GM19324 (cell line): ENCODE results near the gene PLPP7.
"Not testable (repeated sequence)": the region's sequence is repeated elsewhere in the genome, so short reads cannot be mapped to it uniquely, and the experiment has no call there.

ENCODE experiments used
- ATAC-seq: cut with Tn5 transposase; IDR thresholded peaks from one replicate; pipeline ENCODE4 v1.9.1; 2021; ENCODE audit warnings: mild to moderate bottlenecking, moderate library complexity; ENCODE audit not compliant: unreplicated experiment, low FRiP score

PLPP7 gene

DNA sequence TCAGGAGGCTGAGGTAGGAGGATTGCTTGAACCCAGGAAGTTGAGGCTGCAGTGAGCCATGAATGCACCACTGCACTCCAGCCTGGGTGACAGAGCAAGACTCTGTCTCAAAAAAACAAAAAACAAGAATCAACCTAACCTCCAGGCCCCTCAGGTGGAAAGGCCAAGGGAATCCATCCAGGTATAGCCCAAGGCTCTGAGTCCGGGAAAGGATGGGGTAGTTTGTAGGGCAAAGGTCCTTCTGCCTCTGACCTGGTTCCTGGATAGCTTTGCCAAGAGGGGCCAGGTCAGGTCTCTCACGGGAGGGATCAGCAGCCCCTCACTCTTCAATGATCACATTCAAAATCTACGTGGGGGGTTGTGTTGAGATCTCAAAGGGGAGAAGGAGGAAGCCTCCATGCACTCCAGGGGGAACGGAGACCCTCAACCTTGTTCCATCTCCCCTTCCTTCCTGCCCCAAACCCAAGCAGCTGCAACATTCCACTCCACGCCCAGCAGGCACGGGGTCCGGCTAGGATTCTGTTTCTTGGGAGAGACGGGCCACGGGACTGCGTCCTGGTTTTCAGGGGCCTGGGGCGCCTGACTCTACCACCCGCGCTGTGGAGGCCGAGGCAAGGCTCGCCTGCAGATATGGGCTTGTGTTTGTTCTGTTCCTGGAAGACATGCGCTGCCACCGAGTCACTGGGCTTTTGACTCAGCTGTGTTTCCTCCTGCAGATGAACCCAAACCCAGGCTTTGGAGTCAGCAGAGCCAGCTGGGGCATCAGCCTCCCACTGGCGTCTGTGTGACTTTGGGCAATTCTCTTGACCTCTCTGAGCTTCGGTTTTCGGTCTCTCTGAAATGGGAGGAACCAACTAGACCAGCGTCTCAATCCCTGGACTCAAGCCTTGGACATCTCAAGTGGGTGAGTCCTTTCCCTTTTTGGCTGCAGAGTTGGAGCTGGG is 35.5 kb downstream of the PLPP7 start:
- no peak for ATAC-seq

DNA sequence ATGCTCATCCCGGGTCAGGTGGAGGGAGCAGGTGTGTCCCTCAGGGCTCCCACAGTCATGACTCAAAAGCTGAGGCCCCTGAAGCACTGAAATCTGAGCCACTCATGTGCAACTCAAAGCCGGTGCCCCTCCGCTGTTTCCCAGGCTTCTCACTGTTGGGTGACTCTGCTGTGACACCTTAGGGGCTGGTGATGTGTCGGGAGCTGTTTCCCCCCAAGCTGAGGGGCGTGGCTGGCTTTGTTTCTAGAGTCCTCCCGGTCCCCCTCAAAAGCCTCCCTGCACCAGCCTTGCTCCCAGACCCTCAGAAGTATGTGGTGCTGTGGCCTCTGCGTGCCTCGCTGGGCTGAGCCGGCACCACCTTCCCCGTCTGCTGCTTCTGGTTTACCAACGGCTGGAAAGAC is 39.7 kb downstream of the PLPP7 start:
- no peak for ATAC-seq

DNA sequence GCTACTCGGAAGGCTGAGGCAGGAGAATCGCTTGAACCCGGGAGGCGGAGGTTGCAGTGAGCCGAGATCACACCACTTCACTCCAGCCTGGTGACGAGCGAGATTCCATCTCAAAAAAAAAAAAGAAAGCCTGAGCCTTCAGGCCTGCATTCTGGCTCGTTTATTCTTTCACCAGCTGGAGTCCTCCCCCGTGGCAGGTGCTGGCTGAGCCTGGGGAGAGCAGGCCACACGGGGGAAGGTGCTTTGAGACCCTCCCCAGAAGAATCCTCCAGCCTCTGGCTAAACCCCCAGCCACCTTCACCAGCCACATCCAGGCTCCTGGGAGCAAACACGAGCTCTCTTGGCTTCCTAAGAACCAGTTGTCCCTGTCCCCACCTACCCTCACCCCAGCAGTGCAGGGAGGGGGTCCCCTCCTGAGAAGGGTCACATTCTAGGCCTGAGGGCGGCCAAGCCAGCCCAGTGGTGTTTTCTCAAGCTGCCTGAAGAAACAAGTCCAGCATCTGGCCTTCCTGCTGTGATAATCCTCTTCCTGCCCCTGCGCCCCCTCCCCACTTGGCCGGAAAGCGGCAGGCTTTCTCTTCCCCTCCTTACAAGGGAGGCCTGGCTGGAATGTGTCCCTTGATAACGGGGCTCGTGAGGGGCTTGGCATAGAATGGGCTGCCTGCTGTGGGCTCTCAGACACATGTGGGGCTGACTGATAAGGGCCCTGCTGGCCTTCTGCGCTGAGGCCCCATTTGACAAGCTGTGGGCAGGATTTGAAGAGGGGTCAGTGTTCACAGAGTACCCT is 41.5 kb downstream of the PLPP7 start:
- no peak for ATAC-seq

DNA sequence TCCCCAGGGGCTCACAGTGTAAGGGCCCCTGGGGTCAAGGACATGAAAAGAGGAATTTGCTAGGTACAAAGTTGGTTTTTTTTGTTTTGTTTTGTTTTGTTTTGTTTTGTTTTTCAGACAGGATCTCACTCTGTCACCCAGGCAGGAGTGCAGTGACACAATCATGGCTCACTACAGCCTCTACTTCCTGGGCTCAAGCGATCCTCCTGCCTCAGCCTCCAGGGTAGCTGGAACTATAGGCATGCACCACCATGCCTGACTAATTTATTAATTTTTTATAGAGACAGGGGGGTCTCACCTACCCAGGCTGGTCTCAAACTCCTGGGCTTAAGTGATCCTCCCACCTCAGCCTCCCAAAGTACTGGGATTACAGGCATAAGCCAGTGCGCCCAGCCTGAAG is 42.5 kb downstream of the PLPP7 start:
- not testable (repeated sequence) for ATAC-seq

DNA sequence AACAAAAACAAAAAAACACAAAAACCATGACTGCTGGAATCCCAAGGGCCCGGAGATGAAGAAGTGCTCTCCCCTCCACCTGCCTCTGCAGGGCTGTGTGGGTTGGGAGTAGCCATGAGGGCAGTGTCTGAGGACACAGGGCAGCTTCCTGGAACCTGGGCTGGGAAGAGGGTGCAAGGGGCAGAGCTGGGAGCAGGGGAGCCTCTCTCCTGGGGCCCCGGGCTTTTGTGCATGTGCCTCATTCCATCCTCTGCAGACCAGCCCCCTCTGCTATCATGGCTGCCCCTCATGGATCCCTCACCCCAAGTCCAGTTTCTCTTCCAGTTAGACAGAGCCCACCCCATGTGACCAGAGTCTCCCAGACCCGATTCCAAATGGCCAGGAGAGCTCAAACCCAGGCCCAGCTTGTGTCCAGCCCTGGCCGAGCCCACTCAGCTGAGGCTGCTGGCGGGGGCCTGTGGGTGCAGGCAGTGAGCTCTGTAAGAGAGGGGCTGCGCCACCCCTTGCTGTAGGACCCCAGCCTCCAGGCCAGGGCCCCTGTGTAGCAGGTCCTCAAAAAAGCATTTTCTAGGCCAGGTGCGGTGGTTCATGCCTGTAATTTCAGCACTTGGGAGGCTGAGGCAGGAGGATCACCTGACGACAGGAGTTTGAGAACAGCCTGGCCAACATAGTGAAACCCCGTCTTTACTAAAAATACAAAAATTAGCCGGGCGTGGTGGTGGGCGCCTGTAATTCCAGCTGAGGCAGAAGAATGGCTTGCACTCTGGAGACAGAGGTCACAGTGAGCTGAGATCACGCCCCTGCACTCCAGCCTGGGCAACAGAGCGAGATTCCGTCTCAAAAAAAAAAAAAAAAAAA is 44.5 kb downstream of the PLPP7 start:
- ATAC-seq: no peak

DNA sequence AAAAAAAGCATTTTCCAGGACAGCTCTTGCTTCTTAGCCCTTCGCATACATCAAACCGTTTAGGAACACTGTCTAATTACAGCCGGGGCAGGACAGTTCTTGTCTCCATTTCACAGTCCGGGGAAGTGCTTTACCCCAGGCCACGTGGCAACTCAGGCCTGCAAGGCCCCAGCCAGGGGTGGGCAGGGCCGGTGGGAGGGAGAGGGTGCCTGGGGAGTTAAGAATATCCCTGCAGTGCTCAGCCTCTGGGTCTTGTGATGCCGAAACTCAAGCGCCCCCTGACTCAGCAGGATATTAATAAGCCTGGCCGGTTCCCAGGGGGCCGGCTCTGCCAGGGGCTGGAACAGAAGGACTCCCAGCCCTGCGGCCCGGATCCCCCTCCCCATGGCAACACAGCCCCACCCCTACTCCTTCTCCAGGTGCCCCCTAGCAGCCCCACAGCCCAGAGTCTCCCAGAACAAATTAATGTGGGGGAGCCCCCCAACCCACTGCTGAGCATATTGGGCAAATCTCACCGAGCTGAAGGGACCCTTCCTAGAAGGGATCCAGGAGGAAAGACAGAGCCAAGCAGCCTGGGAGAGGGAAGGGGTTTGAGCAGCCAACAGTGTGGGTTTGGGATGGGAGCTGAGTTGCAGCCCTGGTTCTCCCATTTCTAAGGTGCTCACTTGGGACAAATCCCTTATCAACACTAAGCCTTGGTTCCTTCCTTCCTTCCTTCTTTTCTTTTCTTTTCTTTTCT is 45.3 kb downstream of the PLPP7 start:
- no peak for ATAC-seq

DNA sequence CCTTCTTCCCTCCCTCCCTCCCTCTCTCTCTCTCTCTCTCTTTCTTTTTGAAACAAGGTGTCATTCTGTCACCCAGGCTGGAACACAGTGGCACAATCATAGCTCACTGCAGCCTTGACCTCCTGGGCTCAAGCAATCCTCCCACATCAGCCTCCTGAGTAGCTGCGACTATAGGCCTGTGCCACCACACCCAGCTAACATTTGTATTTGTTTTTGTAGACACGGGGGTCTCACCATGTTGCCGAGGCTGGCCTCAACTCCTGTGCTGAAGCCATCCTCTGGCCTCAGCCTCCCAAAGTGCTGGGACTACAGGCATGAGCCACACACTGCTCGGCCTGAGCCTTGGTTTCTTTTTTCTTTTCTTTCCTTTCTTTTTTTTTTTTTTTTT is 45.8 kb downstream of the PLPP7 start:
- no peak for ATAC-seq

DNA sequence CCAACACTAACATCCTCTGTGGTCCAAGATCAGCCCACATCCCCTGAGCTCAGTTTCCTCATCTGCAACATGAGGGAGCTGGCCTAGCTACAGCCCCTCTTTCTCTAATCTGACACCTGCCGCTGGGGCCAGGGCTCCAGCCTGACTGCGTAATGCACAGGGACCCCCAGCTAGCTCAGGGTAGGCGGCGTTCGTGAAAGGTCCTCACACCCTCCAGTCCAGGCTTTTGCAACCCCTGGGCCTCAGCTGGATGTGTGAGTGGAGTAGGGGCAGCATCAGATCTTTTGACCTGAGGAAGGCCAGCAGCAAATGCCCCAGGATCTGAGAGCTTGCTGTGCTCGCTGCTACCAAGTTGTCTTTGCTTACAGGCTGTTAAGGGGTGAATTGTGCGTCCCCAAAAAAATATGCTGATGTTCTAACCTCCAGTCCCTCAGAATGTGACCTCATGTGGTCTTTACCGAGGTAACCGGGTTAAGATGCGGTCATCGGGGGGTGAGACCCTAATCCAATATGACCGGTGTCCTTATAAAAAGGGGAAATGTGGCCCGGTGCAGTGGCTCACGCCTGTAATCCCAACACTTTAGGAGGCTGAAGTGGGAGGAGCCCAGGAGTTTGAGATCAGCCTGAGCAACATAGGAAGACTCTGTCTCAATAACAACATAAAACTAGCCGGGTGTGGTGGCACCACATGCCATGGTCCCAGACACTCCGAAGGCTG is 47.8 kb downstream of the PLPP7 start:
- ATAC-seq: no peak

DNA sequence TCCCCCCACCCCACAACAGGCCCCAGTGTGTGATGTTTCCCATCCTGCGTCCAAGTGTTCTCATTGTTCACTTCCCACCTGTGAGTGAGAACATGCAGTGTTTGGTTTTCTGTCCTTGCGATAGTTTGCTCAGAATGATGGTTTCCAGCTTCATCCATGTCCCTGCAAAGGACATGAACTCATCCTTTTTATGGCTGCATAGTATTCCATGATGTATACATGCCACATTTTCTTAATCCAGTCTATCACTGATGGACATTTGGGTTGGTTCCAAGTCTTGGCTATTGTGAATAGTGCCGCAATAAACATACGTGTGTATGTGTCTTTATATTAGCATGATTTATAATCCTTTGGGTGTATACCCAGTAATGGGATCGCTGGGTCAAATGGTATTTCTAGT is 49.7 kb downstream of the PLPP7 start:
- ATAC-seq: not testable (repeated sequence)

DNA sequence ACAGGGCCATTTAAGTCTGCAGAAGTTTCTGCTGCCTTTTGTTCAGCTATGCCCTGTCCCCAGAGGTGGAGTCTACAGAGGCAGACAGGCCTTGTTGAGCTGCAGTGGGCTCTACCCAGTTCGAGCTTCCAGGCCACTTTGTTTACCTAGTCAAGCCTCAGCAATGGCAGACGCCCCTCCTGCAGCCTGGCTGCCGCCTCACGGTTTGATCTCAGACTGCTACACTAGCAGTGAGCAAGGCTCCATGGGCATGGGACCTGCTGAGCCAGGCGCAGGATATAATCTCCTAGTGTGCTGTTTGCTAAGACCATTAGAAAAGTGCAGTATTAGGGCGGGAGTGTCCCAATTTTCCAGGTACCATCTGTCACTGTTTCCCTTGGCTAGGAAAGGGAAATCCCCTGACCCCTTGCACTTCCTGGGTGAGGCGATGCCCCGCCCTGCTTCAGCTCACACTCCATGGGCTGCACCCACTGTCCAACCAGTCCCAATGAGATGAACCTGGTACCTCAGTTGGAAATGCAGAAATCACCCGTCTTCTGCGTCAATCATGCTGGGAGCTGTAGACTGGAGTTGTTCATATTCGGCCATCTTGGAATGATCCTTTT is 55.5 kb downstream of the PLPP7 start:
- not testable (repeated sequence) for ATAC-seq

DNA sequence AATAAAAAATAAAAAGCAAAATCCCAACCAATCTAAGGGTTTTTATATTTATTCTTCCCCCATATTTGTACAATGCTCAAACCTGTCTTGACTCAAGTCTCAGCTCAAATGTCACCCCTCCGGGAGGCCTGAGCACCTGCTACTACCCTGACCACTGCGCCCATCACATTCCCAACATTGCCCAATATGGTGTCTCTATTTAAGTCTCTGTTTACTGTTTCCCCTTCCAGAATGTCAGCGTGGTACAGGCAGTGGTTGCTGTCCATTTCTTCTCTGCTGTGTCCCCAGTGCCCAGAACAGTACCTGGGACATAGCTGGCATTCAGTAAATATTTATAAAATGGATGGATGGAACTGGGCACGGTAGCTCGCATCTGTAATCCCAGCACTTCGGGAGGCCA is 57.0 kb downstream of the PLPP7 start:
- ATAC-seq: no peak

DNA sequence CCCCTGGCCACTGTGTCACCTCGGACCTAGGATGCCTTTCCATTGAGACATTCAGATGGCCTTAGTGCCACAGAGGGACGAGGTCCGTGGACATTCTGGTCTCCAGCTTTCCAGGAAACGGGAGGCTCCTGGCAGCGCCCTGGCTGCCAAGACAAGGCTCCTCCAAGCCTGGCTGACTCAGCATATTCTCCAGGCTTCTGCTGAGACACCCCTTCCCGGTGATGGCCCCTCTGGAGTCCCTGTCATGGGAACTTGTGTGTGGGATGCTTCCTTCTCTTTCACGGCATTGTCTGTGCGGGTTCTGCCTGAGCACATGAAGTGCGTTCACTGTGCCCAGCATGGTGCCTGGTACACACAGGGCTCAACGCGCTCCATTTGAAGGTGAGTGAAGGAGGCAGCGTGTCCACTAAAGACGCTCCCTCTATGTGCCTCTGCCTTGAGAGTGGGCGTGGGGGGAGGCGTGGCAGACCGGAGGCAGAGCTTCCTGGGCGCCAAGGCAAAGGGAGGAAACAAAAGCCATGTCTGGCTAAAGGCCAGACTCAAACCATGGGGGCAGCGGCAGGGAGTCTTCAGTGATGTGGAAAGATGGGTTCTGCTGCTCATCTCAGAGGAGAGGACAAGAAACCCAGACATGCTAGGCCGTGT is 58.0 kb downstream of the PLPP7 start:
- no peak for ATAC-seq

DNA sequence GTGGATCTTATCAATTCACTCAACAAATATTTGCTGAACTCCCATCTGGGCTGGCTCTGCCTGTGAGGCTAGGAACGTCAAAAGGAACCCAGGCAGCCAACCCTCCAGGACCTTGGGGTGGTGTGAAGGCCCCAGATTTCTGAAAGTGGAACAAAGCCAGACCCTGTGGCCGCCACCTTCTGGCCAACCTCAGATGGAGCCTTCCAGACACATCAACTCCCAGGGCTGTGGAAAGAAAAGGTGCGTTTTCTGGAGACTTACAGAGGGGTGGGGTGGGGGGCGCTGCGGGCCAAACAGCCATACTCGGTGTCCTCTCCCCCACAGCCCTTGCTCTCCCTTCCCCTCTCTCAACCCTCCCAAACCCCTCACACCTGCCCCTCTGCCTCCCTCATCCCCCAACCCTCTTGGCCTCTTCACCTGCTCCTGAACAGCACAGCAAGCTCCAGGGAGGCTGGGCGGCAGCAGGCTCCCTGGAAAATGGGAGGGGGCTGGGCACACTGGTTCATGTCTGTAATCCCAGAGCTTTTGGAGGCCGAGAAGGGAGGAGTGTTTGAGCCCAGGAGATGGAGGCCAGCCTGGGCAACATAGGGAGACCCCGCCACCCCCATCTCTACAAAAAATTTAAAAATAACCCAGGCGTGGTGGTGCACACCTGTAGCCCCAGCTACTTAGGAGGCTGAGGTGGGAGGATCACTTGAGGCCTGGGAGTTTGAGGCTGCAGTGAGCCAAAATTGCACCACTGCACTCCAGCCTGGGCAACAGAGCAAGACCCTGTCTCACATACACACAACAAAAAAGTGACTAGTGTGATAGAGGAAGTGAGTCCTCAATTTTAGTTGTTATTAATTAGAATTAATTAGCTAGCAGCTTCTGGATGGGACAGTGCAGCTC is 59.4 kb downstream of the PLPP7 start:
- ATAC-seq: no peak

DNA sequence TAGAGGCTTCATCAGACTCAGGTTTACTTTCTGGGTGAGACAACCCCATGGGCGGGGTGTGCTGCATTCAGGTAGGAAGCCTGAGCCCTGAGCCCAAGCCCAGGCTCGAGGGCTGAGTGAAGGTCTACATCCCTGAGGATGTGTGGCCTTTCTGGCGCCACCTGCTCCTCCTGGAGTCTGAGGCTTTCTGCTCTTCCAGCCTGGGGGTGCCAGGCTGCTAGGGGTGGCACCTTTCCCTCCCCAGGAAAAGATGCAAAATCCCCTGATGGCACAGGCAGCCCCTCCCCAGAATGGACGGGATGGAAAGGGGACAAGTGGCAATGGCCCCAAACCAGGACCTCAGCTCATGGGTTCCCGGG is 60.0 kb downstream of the PLPP7 start:
- no peak for ATAC-seq

DNA sequence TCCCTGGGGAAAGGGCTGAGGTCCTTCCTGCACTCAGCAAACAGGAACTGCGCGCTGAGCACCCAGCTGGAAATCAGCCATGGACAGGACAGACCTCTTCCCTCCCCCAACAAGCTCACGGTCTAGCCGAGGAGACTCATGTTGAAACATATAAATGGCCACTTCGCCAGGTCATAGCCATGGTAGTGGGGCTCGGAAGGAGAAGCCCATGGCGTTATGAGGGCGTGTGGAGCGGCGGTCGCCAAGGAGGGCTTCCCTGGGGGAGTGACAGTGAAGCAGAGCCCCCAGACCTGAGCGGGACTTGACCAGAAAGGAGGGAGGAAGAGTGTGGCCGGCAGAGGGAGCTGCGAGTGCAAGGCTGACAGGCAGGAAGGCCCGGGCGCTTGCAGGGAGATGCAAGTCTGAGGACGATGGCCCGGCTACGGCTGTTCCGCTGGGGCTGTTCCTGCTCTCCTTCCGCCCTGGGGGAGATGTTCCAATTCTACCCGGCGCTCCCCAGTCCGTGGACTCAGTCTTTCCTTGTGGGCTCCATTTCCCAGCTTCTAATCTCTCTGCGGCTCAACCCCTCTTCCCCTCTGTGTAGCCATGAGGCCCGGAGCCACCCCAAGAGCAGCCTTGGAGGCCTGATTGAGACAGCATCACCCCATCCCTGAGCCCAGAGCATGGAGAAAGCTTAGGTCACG is 60.5 kb downstream of the PLPP7 start:
- ATAC-seq: peak; percentile 59

DNA sequence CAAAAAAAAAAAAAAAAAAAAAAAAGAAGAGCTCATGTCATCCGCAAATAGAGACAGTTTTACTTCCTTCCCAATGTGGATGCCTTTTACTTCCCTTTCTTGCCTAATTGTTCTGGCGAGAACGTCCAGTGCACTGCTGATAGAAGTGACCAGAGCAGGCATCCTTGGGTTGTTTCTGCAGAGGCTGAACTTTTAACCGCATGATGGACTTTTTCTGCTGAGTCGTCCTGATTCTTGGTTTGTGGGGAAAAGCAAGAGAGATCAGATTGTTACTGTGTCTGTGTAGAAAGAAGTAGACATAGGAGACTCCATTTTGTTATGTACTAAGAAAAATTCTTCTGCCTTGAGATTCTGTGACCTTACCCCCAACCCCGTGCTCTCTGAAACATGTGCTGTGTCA is 67.0 kb downstream of the PLPP7 start:
- not testable (repeated sequence) for ATAC-seq

DNA sequence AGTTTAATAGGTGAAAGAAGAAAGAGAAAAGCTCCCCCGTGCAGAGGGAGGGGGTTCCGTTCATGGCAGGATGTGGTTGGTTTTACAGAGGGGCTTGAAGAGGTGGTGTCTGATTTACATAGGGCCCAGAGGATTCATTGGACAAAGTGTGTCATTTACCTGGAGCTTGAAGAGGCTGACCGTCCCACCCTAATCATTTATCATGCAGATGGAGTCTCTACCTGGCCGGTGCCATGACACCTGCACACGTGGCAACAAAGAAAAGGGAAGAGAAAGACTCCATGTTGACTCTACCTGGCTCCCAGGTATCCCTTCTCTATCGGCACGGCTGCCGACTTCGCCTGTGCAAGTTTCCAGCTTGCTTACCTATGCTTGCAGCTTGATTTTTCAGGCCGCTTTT is 69.0 kb downstream of the PLPP7 start:
- ATAC-seq: no peak
